ENCODE data around the gene KIF5B. TPM values are rescaled to one million over a fixed set of nuclear protein-coding genes. Genes with fewer than 3 reads are reported as not detected.

Gene KIF5B
- total and polyA plus RNA-seq, 2 donors (not counting 1 experiment from before 2014, with no cell fraction given), result 9.5 to 44.1 TPM

DNA sequence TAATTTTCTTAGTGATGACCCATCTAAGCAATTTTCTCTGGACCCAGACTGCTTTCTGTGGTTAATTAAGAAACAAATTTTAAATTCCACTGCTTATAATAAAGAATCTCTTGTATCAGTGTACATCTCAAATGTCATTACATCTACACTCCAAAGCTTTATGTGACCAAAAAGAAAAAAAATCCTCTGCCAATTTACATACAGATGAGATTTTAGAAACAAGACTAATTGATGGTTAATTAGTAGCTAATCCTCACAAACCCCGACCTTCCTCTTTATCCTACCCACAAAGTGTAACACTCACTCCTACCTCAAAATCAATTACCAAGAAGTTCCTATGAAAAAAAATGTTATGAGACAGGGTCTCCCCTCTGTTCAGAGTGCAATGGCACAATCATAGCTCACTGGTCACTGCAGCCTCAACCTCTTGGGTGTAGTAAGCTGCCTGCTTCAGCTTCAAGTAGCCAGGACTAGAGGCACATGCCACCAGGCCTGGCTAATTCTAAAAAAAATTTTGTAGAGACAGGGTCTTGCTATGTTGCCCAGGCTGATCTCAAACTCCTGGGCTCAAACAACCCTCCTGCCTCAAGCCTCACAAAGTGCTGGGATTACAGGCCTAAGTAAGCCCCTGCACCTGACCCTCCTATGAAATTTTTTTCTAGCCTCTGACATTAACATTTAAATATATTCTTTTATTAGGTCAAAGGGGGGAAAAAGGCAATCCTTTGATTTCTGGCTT, 14.8 kb downstream of the KIF5B start:
- no peak for TF ChIP-seq CTCF (IDR thresholded peaks at IDR 0.05)
- TF ChIP-seq EZH2 (IDR thresholded peaks at IDR 0.05; ENCODE audit: borderline replicate concordance, insufficient read depth, low read depth, low read length, poor library complexity, severe bottlenecking), result no peak
- intact Hi-C loops (cut with micrococcal nuclease), result loop anchor here (2.0 kb wide), 1 partner anchor 15 kb away; the partner anchor contains the start of gene KIF5B
- no peak overlapping the region for H3K4me2 ChIP-seq (replicated peaks; ENCODE audit: low read depth, low read length, poor library complexity, severe bottlenecking)
- DNase-seq (no peak), ATAC-seq (ENCODE audit: low read depth) (no peak)
- Mint-ChIP-seq H3K4me3 (no peak overlapping the region), H3K9me3 (ENCODE audit: insufficient read depth) (no peaks in the 10 kb centered on the region), H3K27me3 (no peaks in the 10 kb centered on the region), H3K4me1 (peaks cover 34% of the 10 kb centered on the region), H3K27ac (no peak overlapping the region)
- peaks cover 7 to 56% of the 10 kb centered on the region in 2 experiments for H3K36me3 ChIP-seq (replicated peaks in 1 of 2; ENCODE audit: control extremely low read depth in 1 of 2, control insufficient read depth in 1 of 2, extremely low read depth in 1 of 2, insufficient read depth in 2 of 2, low read length in 1 of 2)
- H3K4me1 ChIP-seq (ENCODE audit: control insufficient read depth in 2 of 2, insufficient read depth in 2 of 2, low read length in 2 of 2), result no peaks in the 10 kb centered on the region
- no peak overlapping the region for H3K4me3 ChIP-seq (ENCODE audit: control extremely low read depth in 1 of 5, extremely low read depth in 1 of 5, insufficient read depth in 1 of 5, low read depth in 2 of 5, low read length in 4 of 5)
- peaks cover 67% of the 10 kb centered on the region for H3K79me2 ChIP-seq (ENCODE audit: control insufficient read depth, insufficient read depth, low read length)
- H3K9me3 ChIP-seq (ENCODE audit: control extremely low read depth in 1 of 3, control insufficient read depth in 2 of 3, insufficient read depth in 1 of 3, low read length in 2 of 3), result no peaks in the 10 kb centered on the region
- H3K9ac ChIP-seq (ENCODE audit: low read length), result no peak overlapping the region
- POLR2A ChIA-PET, result no interaction called here
- no CpG with 5 or more reads among the region's 1 CpG for WGBS (ENCODE audit: insufficient coverage)
- H4K20me1 ChIP-seq (ENCODE audit: control insufficient read depth, insufficient read depth, low read length, poor library complexity, severe bottlenecking), result peaks cover 76% of the 10 kb centered on the region
- no peak overlapping the region for H2AFZ ChIP-seq (ENCODE audit: insufficient read depth, low read depth, low read length, poor library complexity, severe bottlenecking)
- no peaks in the 10 kb centered on the region for H3K27me3 ChIP-seq (replicated peaks in 1 of 4; ENCODE audit: control extremely low read depth in 1 of 4, control insufficient read depth in 3 of 4, insufficient read depth in 4 of 4, low read length in 3 of 4)
- H3K27ac ChIP-seq (ENCODE audit: low read length in 2 of 2), result peak overlapping the region in 1 of 2 donors; percentile 32
- CTCF ChIA-PET, result interaction anchor here (0.6 kb wide), 2 partner anchors 12 to 256 kb away, joined by 3 read pairs; no protein-coding TSS in a partner anchor

DNA sequence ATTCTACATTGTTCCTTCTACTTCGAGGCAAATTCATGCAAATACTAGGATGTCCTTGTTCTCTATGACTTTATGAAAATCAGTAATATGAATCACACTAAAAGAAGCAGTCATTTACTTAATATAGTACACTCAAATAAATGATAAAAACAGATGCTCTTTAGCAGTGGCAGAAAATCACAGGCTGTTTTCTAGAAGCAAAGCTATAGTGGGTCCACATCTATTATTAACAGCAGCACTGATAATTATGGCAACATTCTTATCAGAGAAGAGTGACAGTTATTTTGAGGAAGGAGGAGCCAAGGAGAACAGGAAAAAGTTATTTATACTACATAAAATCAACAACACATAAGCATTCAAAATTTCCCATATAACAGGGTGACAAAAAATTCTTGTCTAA, 16.5 kb downstream of the KIF5B start:
- POLR2A ChIA-PET, result no interaction called here

More for the DNA sequence above, 16.5 kb downstream of the KIF5B start:
- Histone ChIP-seq H2AFZ (ENCODE audit: insufficient read depth, low read depth, low read length, poor library complexity, severe bottlenecking) (no peak overlapping the region), H3K9ac (ENCODE audit: low read length) (no peak overlapping the region), H3K79me2 (ENCODE audit: control insufficient read depth, insufficient read depth, low read length) (peaks cover 50% of the 10 kb centered on the region), H3K9me3 (ENCODE audit: control extremely low read depth in 1 of 3, control insufficient read depth in 2 of 3, insufficient read depth in 1 of 3, low read length in 2 of 3) (no peaks in the 10 kb centered on the region), H3K27ac (ENCODE audit: low read length in 2 of 2) (no peak overlapping the region), H3K4me3 (ENCODE audit: control extremely low read depth in 1 of 5, extremely low read depth in 1 of 5, insufficient read depth in 1 of 5, low read depth in 2 of 5, low read length in 4 of 5) (no peak overlapping the region), H4K20me1 (ENCODE audit: control insufficient read depth, insufficient read depth, low read length, poor library complexity, severe bottlenecking) (peaks cover 59% of the 10 kb centered on the region), H3K4me2 (replicated peaks; ENCODE audit: low read depth, low read length, poor library complexity, severe bottlenecking) (no peak overlapping the region), H3K27me3 (replicated peaks in 1 of 4; ENCODE audit: control extremely low read depth in 1 of 4, control insufficient read depth in 3 of 4, insufficient read depth in 4 of 4, low read length in 3 of 4) (no peaks in the 10 kb centered on the region), H3K4me1 (ENCODE audit: control insufficient read depth in 2 of 2, insufficient read depth in 2 of 2, low read length in 2 of 2) (no peaks in the 10 kb centered on the region), H3K36me3 (replicated peaks in 1 of 2; ENCODE audit: control extremely low read depth in 1 of 2, control insufficient read depth in 1 of 2, extremely low read depth in 1 of 2, insufficient read depth in 2 of 2, low read length in 1 of 2) (peaks cover 0 to 58% of the 10 kb centered on the region in 2 experiments)
- no peak for ATAC-seq (ENCODE audit: low read depth)
- TF ChIP-seq CTCF (IDR thresholded peaks at IDR 0.05) (no peak), EZH2 (IDR thresholded peaks at IDR 0.05; ENCODE audit: borderline replicate concordance, insufficient read depth, low read depth, low read length, poor library complexity, severe bottlenecking) (no peak)
- CTCF ChIA-PET, result no interaction called here
- Mint-ChIP-seq H3K27me3 (no peaks in the 10 kb centered on the region), H3K9me3 (ENCODE audit: insufficient read depth) (no peaks in the 10 kb centered on the region), H3K4me1 (peaks cover 24% of the 10 kb centered on the region), H3K4me3 (no peak overlapping the region), H3K27ac (peak overlapping the region; percentile 3)
- WGBS (ENCODE audit: insufficient coverage), result no CpG with 5 or more reads among the region's 1 CpG
- intact Hi-C loops (cut with micrococcal nuclease), result no loop called here
- no peak for DNase-seq
